Keratinocyte (primary cell): ENCODE data around the gene ZBTB46. TPM values are rescaled to one million over a fixed set of nuclear protein-coding genes. Genes with fewer than 3 reads are reported as not detected.

Source experiments
- DNase-seq: peaks from one replicate; pipeline ENCODE4 v3.0.0-alpha.2; 2011; ENCODE audit warnings: low read depth, missing footprints, low spot score
- FAIRE-seq: peaks from 2 replicates; lab custom pipeline; 2011; peaks lifted over from hg19 to GRCh38; lab: Jason Lieb, UNC
- H2AFZ ChIP-seq: 2 replicates; pipeline ENCODE4 v1.6.0; 2012; ENCODE audit warnings: low read length, control low read depth, inconsistent platforms; ENCODE audit not compliant: control insufficient read depth
- H3K27ac ChIP-seq: 2 replicates; pipeline ENCODE4 v1.5.1; 2011; ENCODE audit warnings: low read length; ENCODE audit not compliant: control insufficient read depth, insufficient read depth
- H3K27me3 ChIP-seq: 3 replicates; pipeline ENCODE4 v1.6.0; 2011; ENCODE audit warnings: low read length; ENCODE audit not compliant: control insufficient read depth, insufficient read depth; ENCODE audit errors: extremely low read depth
- H3K36me3 ChIP-seq, 2 experiments: 2 replicates in 1 of 2; 3 replicates in 1 of 2; pipeline ENCODE4 v1.5.1; 2011; ENCODE audit warnings: low read length in 2 of 2, mild to moderate bottlenecking in 1 of 2; ENCODE audit not compliant: control insufficient read depth in 2 of 2, insufficient read depth in 2 of 2; ENCODE audit errors: extremely low read depth in 1 of 2
- H3K4me1 ChIP-seq: 3 replicates; pipeline ENCODE4 v1.5.1; 2011; ENCODE audit warnings: low read length; ENCODE audit not compliant: control insufficient read depth, insufficient read depth; ENCODE audit errors: extremely low read depth
- H3K4me2 ChIP-seq: 3 replicates; pipeline ENCODE4 v1.6.0; 2011; ENCODE audit warnings: low read depth, low read length; ENCODE audit not compliant: control insufficient read depth, insufficient read depth; ENCODE audit errors: extremely low read depth
- H3K4me3 ChIP-seq, 3 experiments: fragments of 200-600 bp in 1 of 3; sonication (generic) in 1 of 3; 2 replicates in 2 of 3; 3 replicates in 1 of 3; pipeline ENCODE4 v1.5.1; 2011 to 2016; ENCODE audit warnings: low read length in 3 of 3, mild to moderate bottlenecking in 3 of 3, control low read depth in 2 of 3, inconsistent platforms in 1 of 3, low read depth in 1 of 3, mixed read lengths in 1 of 3, mixed run types in 1 of 3, moderate library complexity in 1 of 3; ENCODE audit not compliant: control insufficient read depth in 2 of 3, insufficient read depth in 2 of 3; ENCODE audit errors: extremely low read depth in 1 of 3
- H3K79me2 ChIP-seq: 2 replicates; pipeline ENCODE4 v1.6.0; 2012; ENCODE audit warnings: low read length; ENCODE audit not compliant: control insufficient read depth, insufficient read depth
- H3K9ac ChIP-seq: 3 replicates; pipeline ENCODE4 v1.6.0; 2011; ENCODE audit warnings: low read length; ENCODE audit not compliant: control insufficient read depth, insufficient read depth; ENCODE audit errors: extremely low read depth
- H3K9me1 ChIP-seq: 3 replicates; pipeline ENCODE4 v1.6.0; 2011; ENCODE audit warnings: low read length; ENCODE audit not compliant: control insufficient read depth, insufficient read depth; ENCODE audit errors: extremely low read depth
- H3K9me3 ChIP-seq: 2 replicates; pipeline ENCODE4 v1.5.1; 2012; ENCODE audit warnings: low read depth, low read length; ENCODE audit not compliant: control insufficient read depth
- H4K20me1 ChIP-seq: 3 replicates; pipeline ENCODE4 v1.6.0; 2011; ENCODE audit warnings: low read length; ENCODE audit not compliant: control insufficient read depth, insufficient read depth; ENCODE audit errors: extremely low read depth
- EZH2 ChIP-seq: IDR thresholded peaks from one replicate; pipeline ENCODE4 v1.6.1; 2012; ENCODE audit warnings: inconsistent platforms, mild to moderate bottlenecking, low read length, moderate library complexity
- dilution Hi-C: fragments of 300-500 bp; cut with MboI; formaldehyde crosslinking; loops from one replicate; pipeline ENCODE4 v1.7.0; 2020; ENCODE audit warnings: low sequenced_read_pairs; ENCODE audit not compliant: extremely low pct_ligation_motif_present
- polyA plus RNA-seq, 5 experiments: library from polyadenylated mRNA; depleted of rRNA in 3 of 5; stranded (reverse) in 3 of 5; stranded (forward) in 1 of 5; unstranded in 1 of 5; fragments of >200 nt; gene quantifications; 1 replicate in 1 of 5; 2 replicates in 3 of 5; 3 replicates in 1 of 5; pipeline versions ENCODE4 v1.2.1 to v1.2.3, GENCODE V29; 2011 to 2012; ENCODE audit warnings: missing spikeins in 2 of 5, low read depth in 1 of 5, low replicate concordance in 1 of 5
- TF ChIP-seq, protein P1 (sequence below), 3 experiments: IDR thresholded peaks in 1 of 3; conservative IDR thresholded peaks in 1 of 3; optimal IDR thresholded peaks in 1 of 3; 2 replicates in 2 of 3; 3 replicates in 1 of 3; pipeline versions ENCODE3 to v1.5.1; 2011; ENCODE audit warnings: low read length in 3 of 3, mild to moderate bottlenecking in 3 of 3, moderate library complexity in 2 of 3, control low read depth in 1 of 3, inconsistent platforms in 1 of 3; ENCODE audit not compliant: insufficient read depth in 2 of 3; ENCODE audit errors: extremely low read depth in 1 of 3

ZBTB46 gene
- polyA plus RNA-seq, 1 donor (not counting 4 experiments of a cell fraction or from before 2014, with no cell fraction given): 0.12 TPM

DNA sequence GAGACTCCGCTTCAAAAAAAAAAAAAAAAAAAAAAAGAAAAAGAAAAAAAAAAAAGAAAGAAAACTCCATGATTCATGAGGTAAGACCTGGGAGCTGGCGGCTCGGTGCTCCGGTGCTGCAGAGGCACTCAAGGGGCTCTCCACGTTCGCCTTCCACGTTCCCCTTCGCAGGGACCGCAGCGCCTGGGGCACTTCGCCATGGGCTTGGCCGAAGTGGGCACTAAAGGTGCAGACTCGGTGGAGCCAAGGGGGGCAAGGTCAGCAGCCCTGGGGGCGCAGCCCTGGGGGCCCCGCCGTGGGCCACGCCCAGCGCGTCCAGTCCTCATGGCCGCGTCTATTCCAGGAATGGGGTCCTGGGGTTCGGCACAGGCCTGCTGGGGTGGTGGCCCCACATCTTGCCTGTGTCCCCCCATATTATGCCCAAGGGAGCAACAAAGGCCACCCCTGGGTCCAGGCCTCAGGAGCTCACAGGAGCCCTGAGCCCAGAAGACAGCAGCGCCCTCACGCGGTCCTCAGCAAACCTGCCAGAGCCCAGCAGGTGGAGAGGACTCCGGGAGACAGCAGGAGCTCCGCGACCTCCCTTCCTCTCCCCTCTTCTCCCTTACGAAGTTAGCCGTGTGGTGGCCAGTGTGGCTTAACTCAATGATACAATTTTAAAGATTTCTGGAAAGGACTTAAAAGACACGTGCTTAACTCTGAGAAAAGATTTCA is 21.9 kb downstream of the ZBTB46 start:
- Histone ChIP-seq H3K9ac (no peak overlapping the region), H3K4me1 (no peaks in the 10 kb centered on the region), H3K9me3 (no peaks in the 10 kb centered on the region), H3K4me3 (no peak overlapping the region), H3K9me1 (no peaks in the 10 kb centered on the region), H3K36me3 (no peaks in the 10 kb centered on the region), H4K20me1 (no peaks in the 10 kb centered on the region), H3K79me2 (no peaks in the 10 kb centered on the region), H3K4me2 (no peak overlapping the region), H2AFZ (no peak overlapping the region), H3K27ac (no peak overlapping the region), H3K27me3 (peaks cover 3% of the 10 kb centered on the region)
- no peak for TF ChIP-seq EZH2
- TF ChIP-seq, protein P1, sequence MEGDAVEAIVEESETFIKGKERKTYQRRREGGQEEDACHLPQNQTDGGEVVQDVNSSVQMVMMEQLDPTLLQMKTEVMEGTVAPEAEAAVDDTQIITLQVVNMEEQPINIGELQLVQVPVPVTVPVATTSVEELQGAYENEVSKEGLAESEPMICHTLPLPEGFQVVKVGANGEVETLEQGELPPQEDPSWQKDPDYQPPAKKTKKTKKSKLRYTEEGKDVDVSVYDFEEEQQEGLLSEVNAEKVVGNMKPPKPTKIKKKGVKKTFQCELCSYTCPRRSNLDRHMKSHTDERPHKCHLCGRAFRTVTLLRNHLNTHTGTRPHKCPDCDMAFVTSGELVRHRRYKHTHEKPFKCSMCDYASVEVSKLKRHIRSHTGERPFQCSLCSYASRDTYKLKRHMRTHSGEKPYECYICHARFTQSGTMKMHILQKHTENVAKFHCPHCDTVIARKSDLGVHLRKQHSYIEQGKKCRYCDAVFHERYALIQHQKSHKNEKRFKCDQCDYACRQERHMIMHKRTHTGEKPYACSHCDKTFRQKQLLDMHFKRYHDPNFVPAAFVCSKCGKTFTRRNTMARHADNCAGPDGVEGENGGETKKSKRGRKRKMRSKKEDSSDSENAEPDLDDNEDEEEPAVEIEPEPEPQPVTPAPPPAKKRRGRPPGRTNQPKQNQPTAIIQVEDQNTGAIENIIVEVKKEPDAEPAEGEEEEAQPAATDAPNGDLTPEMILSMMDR (optimal IDR thresholded peaks at IDR 0.05 in 1 of 3, IDR thresholded peaks at IDR 0.05 in 1 of 3, conservative IDR thresholded peaks at IDR 0.05 in 1 of 3; ENCODE audit: extremely low read depth in 1 of 3, insufficient read depth in 2 of 3, low read length in 3 of 3): no peak
- FAIRE-seq (no peak), DNase-seq (no peak)
- dilution Hi-C loops: no loop called here

DNA sequence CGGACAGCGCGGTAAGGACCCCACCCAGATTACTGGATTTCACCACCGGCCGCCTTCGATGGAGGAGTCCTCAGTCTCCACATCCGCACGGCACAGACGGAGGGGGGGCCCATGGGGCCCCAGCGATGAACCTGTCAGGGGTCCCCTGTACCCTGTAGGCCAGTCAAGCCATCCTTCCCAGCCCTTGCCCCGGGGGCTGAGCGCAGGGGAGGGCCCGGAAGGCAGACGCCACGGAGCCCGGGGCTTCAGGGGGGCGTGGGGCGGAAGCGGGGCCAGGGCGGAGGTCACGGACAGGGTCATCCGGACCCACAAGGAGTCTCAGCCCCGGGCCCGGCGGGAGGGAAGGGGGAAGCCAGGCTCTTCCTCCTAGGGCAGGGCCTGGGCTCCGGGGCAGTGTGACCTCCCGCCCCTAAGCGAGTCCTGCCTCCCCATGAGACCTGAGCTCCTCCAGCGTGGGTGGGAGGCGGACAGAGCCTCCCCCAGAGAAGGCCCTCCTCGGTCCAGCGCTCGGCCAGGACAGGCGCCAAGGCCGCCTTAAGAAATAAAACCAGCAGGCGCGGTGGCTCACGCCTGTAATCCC is 22.8 kb downstream of the ZBTB46 start:
- dilution Hi-C loops: no loop called here
- Histone ChIP-seq H3K27ac (no peak overlapping the region), H2AFZ (no peak overlapping the region), H4K20me1 (no peaks in the 10 kb centered on the region), H3K4me3 (no peak overlapping the region), H3K36me3 (no peaks in the 10 kb centered on the region), H3K9me1 (no peaks in the 10 kb centered on the region), H3K4me2 (no peak overlapping the region), H3K27me3 (peaks cover 3% of the 10 kb centered on the region), H3K9me3 (no peaks in the 10 kb centered on the region), H3K9ac (no peak overlapping the region), H3K79me2 (no peaks in the 10 kb centered on the region), H3K4me1 (no peaks in the 10 kb centered on the region)
- no peak for DNase-seq
- FAIRE-seq: no peak
- TF ChIP-seq EZH2: no peak
- TF ChIP-seq, protein P1 (optimal IDR thresholded peaks at IDR 0.05 in 1 of 3, IDR thresholded peaks at IDR 0.05 in 1 of 3, conservative IDR thresholded peaks at IDR 0.05 in 1 of 3; ENCODE audit: extremely low read depth in 1 of 3, insufficient read depth in 2 of 3, low read length in 3 of 3): no peak
